ENCODE data around the gene ARHGAP26.

GRCh38 chr5:142970440-142971030 lies 200.4 kb downstream of the ARHGAP26 start:
- TF ChIP-seq POLR2A (IDR thresholded peaks at IDR 0.05), result no peak
- TF ChIP-seq, protein P1, sequence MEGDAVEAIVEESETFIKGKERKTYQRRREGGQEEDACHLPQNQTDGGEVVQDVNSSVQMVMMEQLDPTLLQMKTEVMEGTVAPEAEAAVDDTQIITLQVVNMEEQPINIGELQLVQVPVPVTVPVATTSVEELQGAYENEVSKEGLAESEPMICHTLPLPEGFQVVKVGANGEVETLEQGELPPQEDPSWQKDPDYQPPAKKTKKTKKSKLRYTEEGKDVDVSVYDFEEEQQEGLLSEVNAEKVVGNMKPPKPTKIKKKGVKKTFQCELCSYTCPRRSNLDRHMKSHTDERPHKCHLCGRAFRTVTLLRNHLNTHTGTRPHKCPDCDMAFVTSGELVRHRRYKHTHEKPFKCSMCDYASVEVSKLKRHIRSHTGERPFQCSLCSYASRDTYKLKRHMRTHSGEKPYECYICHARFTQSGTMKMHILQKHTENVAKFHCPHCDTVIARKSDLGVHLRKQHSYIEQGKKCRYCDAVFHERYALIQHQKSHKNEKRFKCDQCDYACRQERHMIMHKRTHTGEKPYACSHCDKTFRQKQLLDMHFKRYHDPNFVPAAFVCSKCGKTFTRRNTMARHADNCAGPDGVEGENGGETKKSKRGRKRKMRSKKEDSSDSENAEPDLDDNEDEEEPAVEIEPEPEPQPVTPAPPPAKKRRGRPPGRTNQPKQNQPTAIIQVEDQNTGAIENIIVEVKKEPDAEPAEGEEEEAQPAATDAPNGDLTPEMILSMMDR (IDR thresholded peaks at IDR 0.05), result no peak

All from lower leg skin (tissue), 3 donors.